Activated T-helper 17 cell treated with anti-CD3 and anti-CD28 coated beads, Interleukin-2, amount 50 U/mL, for 72 hours (primary cell): Measurements from ENCODE around the gene FCMR. TPM values are rescaled to one million over a fixed set of nuclear protein-coding genes. Genes with fewer than 3 reads are reported as not detected.

Experiments
- ATAC-seq: fragments of 150-1000 bp; cut with Tn5 transposase; replicated peaks from 2 replicates; pipeline ENCODE4 v1.10.0; 2021; ENCODE audit warnings: mild to moderate bottlenecking, moderate library complexity
- H3K27ac Mint-ChIP-seq: one replicate; pipeline ENCODE4 v1.8.0; 2022; ENCODE audit warnings: mixed read lengths
- H3K27me3 Mint-ChIP-seq: one replicate; pipeline ENCODE4 v1.8.0; 2022; ENCODE audit warnings: mixed read lengths
- H3K36me3 Mint-ChIP-seq: one replicate; pipeline ENCODE4 v1.8.0; 2022; ENCODE audit warnings: low read depth, mild to moderate bottlenecking, mixed read lengths
- H3K4me1 Mint-ChIP-seq: one replicate; pipeline ENCODE4 v1.8.0; 2022; ENCODE audit warnings: mixed read lengths
- H3K4me3 Mint-ChIP-seq: one replicate; pipeline ENCODE4 v1.8.0; 2022; ENCODE audit warnings: mild to moderate bottlenecking, mixed read lengths
- H3K9me3 Mint-ChIP-seq: one replicate; pipeline ENCODE4 v1.8.0; 2022; ENCODE audit warnings: mixed read lengths
- total RNA-seq, 2 donors: library from RNA; stranded (reverse); gene quantifications; one replicate each; pipeline ENCODE4 v1.2.3, GENCODE V29; 2022

Gene FCMR
- total RNA-seq, 2 donors from 2014 or later, result 22.7 to 74.0 TPM

- Mint-ChIP-seq H3K27me3 (no peaks in the 10 kb centered on the region), H3K27ac (no peak overlapping the region), H3K36me3 (peaks cover 26% of the 10 kb centered on the region), H3K4me1 (peaks cover 13% of the 10 kb centered on the region), H3K4me3 (no peak overlapping the region), H3K9me3 (no peaks in the 10 kb centered on the region)
- ATAC-seq, result peak; percentile 66
These were observed 1.5 kb upstream of the FCMR start for GRCh38 chr1:206923009-206923960.

- H3K27ac Mint-ChIP-seq, result no peak overlapping the region
- H3K4me3 Mint-ChIP-seq, result no peak overlapping the region
- no peaks in the 10 kb centered on the region for H3K27me3 Mint-ChIP-seq
- no peaks in the 10 kb centered on the region for H3K9me3 Mint-ChIP-seq
- H3K36me3 Mint-ChIP-seq, result peaks cover 33% of the 10 kb centered on the region
- no peak for ATAC-seq
- H3K4me1 Mint-ChIP-seq, result peaks cover 21% of the 10 kb centered on the region
These were observed 783 bp upstream of the FCMR start for GRCh38 chr1:206922524-206922923.

- peaks cover 78% of the 10 kb centered on the region for H3K36me3 Mint-ChIP-seq
- no peak for ATAC-seq
- H3K27ac Mint-ChIP-seq, result peak overlapping the region; percentile 36
- H3K27me3 Mint-ChIP-seq, result no peaks in the 10 kb centered on the region
- no peak overlapping the region for H3K4me3 Mint-ChIP-seq
- no peaks in the 10 kb centered on the region for H3K9me3 Mint-ChIP-seq
- peaks cover 55% of the 10 kb centered on the region for H3K4me1 Mint-ChIP-seq
These were observed 3.7 kb downstream of the FCMR start for GRCh38 chr1:206918076-206918475.

GRCh38 chr1:206916000-206916709, 5.6 kb downstream of the FCMR start:
- Mint-ChIP-seq H3K9me3 (no peaks in the 10 kb centered on the region), H3K27ac (peak overlapping the region; percentile 36), H3K4me3 (no peak overlapping the region), H3K27me3 (no peaks in the 10 kb centered on the region), H3K36me3 (peaks cover 95% of the 10 kb centered on the region), H3K4me1 (peaks cover 73% of the 10 kb centered on the region)
- ATAC-seq, result peak; percentile 46

GRCh38 chr1:206915030-206915735, 6.6 kb downstream of the FCMR start:
- ATAC-seq, result no peak
- Mint-ChIP-seq H3K27ac (peak overlapping the region; percentile 36), H3K4me3 (no peak overlapping the region), H3K4me1 (peaks cover 71% of the 10 kb centered on the region), H3K9me3 (no peaks in the 10 kb centered on the region), H3K36me3 (peaks cover 95% of the 10 kb centered on the region), H3K27me3 (no peaks in the 10 kb centered on the region)

- Mint-ChIP-seq H3K27me3 (no peaks in the 10 kb centered on the region), H3K4me1 (peaks cover 67% of the 10 kb centered on the region), H3K27ac (peak overlapping the region; percentile 36), H3K36me3 (peaks cover 87% of the 10 kb centered on the region), H3K9me3 (no peaks in the 10 kb centered on the region), H3K4me3 (no peak overlapping the region)
- ATAC-seq, result no peak
These were observed 7.8 kb downstream of the FCMR start for GRCh38 chr1:206913766-206914537.

GRCh38 chr1:206912445-206913095, 9.2 kb downstream of the FCMR start:
- Mint-ChIP-seq H3K4me3 (peak overlapping the region; percentile 33), H3K4me1 (peaks cover 64% of the 10 kb centered on the region), H3K9me3 (no peaks in the 10 kb centered on the region), H3K27ac (peak overlapping the region; percentile 16), H3K27me3 (no peaks in the 10 kb centered on the region), H3K36me3 (peaks cover 89% of the 10 kb centered on the region)
- ATAC-seq, result peak; percentile 56

- Mint-ChIP-seq H3K36me3 (peaks cover 86% of the 10 kb centered on the region), H3K4me3 (peak overlapping the region; percentile 44), H3K27ac (no peak overlapping the region), H3K4me1 (peaks cover 58% of the 10 kb centered on the region), H3K9me3 (no peaks in the 10 kb centered on the region), H3K27me3 (no peaks in the 10 kb centered on the region)
- ATAC-seq, result peak; percentile 55
These were observed 10.6 kb downstream of the FCMR start for GRCh38 chr1:206911064-206911663.

- peak overlapping the region; percentile 44 for H3K4me3 Mint-ChIP-seq
- no peaks in the 10 kb centered on the region for H3K9me3 Mint-ChIP-seq
- no peaks in the 10 kb centered on the region for H3K27me3 Mint-ChIP-seq
- peaks cover 86% of the 10 kb centered on the region for H3K36me3 Mint-ChIP-seq
- no peak for ATAC-seq
- H3K27ac Mint-ChIP-seq, result no peak overlapping the region
- H3K4me1 Mint-ChIP-seq, result peaks cover 58% of the 10 kb centered on the region
These were observed 11.8 kb downstream of the FCMR start for GRCh38 chr1:206909883-206910318.

GRCh38 chr1:206909161-206909882, 12.4 kb downstream of the FCMR start:
- peaks cover 86% of the 10 kb centered on the region for H3K36me3 Mint-ChIP-seq

GRCh38 chr1:206908038-206908437, 13.7 kb downstream of the FCMR start:
- no peak for ATAC-seq
- H3K36me3 Mint-ChIP-seq, result peaks cover 86% of the 10 kb centered on the region
- peak overlapping the region; percentile 66 for H3K4me3 Mint-ChIP-seq
- H3K9me3 Mint-ChIP-seq, result no peaks in the 10 kb centered on the region
- H3K4me1 Mint-ChIP-seq, result peaks cover 62% of the 10 kb centered on the region
- H3K27me3 Mint-ChIP-seq, result no peaks in the 10 kb centered on the region
- H3K27ac Mint-ChIP-seq, result no peak overlapping the region

More at GRCh38 chr1:206909161-206909882, 12.4 kb downstream of the FCMR start:
- H3K27ac Mint-ChIP-seq, result no peak overlapping the region
- H3K9me3 Mint-ChIP-seq, result no peaks in the 10 kb centered on the region
- H3K4me3 Mint-ChIP-seq, result peak overlapping the region; percentile 66
- ATAC-seq, result peak; percentile 17
- H3K27me3 Mint-ChIP-seq, result no peaks in the 10 kb centered on the region
- H3K4me1 Mint-ChIP-seq, result peaks cover 58% of the 10 kb centered on the region

GRCh38 chr1:206907304-206907991, 14.3 kb downstream of the FCMR start:
- Mint-ChIP-seq H3K36me3 (peaks cover 86% of the 10 kb centered on the region), H3K27me3 (no peaks in the 10 kb centered on the region), H3K9me3 (no peaks in the 10 kb centered on the region), H3K27ac (no peak overlapping the region), H3K4me3 (peak overlapping the region; percentile 66), H3K4me1 (peaks cover 56% of the 10 kb centered on the region)
- no peak for ATAC-seq
